GM19455 (cell line): Measurements from ENCODE around the gene CYP27B1.

Source experiments
- ATAC-seq: cut with Tn5 transposase; IDR thresholded peaks from one replicate; pipeline ENCODE4 v1.9.1; 2021; ENCODE audit not compliant: unreplicated experiment

The CYP27B1 gene, protein sequence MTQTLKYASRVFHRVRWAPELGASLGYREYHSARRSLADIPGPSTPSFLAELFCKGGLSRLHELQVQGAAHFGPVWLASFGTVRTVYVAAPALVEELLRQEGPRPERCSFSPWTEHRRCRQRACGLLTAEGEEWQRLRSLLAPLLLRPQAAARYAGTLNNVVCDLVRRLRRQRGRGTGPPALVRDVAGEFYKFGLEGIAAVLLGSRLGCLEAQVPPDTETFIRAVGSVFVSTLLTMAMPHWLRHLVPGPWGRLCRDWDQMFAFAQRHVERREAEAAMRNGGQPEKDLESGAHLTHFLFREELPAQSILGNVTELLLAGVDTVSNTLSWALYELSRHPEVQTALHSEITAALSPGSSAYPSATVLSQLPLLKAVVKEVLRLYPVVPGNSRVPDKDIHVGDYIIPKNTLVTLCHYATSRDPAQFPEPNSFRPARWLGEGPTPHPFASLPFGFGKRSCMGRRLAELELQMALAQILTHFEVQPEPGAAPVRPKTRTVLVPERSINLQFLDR

DNA sequence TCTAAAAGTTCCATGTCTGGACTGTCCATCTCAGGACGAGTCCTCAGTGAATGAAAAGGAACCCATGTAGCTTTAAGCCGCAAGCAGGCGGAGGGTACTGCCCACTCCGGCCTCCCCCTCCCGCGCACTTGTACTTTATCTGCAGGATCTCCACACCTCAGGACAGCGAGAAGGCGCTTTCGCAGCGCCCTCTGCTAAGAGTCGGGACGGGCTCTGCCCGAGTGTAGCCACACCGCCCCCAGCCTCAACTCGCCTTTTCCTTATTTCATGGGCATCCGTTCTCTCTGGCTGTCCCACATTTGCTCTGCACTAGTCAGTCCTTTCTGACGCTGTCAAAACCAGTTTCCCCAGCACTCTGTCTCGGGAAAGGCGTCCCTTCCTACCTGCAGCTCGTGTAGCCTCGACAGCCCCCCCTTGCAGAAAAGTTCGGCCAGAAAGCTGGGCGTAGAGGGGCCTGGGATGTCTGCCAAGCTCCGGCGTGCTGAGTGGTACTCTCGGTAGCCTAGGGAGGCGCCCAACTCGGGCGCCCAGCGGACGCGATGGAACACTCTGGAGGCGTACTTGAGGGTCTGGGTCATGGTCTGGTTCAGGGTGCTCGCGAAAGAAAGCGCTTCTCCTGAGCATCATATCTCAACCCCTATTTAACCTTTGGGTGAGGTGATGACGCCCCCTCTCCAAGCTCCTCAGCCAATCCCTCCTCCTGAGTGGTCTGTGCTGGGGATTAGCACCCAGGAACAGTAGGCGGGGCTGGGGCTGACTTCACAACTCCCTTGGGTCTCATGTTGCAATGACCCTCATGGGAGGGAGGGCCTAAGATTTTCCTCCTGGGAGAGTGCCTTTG lies at the start of gene CYP27B1:
Gene CYP27B1 (minus strand): TSS at position 615 of the 841 bp plus-strand sequence. CDS start 37 bp downstream, at position 578.
- no peak for ATAC-seq

DNA sequence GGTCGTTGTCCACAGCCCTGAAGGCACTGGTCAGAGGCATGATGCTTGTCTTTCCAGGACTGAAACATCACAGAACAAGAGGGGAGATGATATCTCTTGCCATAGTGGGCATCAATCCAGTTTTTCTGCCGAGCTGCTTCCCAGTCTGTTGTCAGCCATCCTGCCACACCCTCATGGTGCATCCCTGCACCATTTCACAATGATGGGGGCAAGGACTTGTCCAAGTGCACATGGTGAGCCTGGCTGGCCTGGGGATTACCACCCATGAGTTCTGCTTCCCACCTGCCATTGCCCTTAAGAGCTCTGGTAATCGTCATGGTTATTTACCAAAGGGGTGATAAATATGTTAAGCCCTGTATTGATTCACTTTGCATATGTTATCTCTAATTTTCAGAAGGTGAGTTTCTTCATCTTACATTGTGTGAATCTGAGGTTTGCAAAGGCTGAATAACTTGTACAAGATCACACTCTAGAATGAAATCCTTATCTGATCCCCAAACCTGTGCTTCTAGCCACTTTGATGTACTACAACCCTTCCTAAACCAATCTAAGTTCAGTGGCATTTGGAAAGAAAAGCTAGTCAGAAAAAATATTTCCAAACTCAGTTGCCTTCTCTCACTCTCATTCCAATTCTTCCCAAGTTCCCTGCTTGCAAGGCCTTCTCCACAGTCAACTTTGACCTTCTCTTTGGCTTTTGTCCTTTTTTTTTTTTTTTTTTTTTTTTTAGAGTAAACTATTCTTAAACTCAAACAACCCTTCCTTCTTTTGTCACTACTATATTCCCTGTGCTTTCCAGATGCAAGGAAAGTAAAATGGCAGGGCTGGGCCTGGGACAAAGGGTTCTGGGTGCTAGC lies 49.4 kb upstream of the CYP27B1 start:
- no peak for ATAC-seq

DNA sequence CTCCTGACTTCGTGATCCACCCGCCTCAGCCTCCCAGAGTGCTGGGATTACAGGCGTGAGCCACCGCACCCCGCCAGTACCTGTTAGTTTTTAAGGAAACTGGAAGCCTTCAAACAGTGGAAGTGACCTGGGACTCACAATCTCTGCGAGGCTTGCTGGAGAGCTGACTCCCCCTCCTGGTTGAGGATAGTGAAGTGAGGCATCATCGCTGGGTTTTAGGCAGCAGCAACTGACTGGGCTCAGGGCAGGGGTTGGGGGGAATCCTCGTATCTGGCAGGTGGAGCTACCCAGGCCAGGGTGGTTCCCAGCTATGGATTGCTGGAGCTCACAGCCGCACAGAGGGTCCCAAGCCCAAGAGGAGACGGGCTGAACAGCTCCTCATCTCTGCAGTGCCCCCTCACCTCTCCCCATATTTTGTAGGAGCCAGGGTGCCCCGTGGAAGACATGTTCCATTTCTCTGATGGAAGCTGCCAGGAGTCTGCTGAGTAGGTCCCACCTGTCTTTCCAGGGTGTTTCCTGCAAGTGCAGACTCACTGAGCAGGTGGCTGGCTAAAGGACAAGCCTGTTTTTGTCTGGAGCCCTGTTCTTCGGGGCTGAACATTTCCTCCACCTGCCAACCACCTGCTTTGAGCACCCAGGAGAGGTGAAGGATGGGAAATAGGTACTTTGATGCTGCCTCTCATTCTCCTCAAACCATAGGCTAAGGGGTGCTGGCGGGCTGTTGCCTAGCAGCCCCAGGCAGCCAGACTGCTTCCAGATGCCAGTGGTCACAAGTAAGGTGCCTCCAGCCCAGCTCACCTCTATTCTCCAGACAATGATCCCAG lies 48.5 kb upstream of the CYP27B1 start:
- no peak for ATAC-seq

DNA sequence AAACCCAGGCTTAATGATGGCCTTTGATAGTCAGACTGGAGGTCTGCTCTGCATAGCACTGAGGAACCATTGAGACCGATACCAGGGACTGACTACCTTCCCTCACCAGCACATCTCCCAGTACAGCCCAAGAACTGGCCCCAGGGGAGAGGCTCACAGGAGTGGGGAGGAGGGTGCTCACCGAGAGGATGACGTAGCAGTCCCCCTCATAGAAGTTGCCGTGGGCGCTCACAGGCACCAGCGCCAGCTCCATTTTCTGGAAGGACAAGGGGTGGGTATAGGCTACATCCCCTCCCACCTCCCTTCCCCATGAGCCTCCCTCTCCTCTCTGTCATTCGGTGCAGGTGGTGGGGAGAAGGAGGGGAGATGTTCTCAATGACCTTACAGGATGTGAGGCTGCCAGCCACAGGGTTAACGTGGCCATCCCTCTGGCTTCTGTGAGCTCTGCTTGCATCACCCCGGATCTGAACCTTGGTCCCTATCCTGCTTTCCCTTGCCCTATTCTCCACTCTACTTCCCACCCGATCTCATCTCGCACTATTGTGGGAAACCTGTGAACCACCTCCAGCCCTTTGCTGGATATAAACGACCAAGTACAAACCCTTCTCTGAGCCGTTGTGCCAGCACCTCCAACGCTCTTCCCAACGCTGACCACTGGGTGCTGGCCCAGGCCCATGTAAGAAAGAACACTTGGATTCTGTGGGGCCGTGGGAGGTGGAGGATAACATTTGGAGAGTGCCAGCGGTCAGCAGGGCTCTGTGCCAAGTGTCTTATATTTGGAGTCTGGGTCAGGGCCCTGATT lies 47.3 kb upstream of the CYP27B1 start:
- no peak for ATAC-seq

DNA sequence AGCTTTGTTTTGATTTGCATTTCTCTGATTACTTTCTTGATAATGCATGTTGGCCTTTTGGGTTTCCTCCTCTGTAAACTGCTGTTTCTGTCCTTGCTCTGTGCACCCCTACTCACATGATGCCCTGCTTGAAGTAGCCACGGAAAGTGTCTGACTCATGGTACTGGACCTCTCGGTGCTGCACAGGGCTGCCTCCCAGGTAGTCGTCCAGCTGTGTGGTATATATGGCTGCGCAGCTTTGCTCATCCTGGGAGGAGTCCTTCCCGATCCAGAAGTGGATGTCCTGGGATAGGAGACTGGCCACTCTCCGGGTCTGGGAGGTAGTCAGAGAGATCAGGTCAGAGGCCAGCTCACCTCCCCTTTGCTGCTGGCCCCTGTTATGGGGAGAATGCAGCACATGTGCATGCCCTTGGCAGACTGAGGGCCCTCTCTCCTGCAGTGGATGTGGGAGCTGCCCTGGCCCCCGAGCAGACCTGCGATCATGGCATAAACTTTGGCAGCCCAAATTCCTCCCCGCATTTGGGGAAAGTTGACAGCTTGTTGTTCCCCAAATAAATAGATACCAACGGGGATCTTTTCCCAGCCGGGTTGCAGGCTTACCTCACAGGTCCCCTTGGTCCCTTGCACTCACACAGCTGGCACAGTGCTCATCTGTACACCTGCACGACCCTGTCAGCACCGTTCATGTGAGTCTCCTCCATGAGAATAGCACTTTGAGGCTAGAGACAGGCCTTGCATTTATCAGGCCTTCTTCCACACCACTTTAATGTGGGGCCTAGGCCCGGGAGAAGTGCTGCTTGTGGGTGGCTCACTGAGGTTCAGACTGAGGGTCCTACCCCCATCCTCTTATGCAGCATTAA lies 46.5 kb upstream of the CYP27B1 start:
- ATAC-seq = no peak

DNA sequence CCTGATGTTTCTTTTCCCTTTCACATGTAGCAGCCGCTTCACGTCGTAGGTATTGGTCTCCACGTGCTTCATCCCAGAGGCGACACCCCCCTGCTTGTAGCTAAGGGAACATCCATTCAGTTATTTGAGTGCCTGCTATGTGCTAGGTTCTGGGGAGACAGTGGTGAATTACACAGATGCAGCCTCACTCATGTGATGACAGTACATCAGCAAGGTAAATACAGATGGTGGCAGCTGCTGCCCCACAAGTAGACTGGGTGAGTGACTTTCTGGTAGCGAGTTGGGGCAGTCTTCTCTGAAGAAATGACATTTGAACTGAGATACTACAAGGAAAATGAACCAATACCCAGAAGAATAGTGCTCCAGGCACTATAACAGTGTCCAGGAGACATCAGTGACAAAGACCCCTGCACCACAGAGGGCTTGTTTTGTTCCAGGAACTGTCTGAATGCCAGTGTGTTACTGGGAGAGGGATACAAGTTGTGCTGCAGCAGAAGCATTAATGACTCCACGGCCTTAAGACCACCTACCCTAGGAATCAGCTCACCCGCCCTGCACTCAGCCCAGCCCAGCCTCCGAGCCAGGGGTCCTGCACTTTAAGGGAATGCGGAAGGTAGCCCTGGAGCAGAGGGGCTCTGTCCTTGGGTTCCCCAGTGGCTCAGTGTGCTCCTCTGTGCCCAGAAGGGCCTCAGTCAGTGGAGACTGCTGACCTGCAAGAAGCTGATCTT lies 44.3 kb upstream of the CYP27B1 start:
- ATAC-seq = no peak

DNA sequence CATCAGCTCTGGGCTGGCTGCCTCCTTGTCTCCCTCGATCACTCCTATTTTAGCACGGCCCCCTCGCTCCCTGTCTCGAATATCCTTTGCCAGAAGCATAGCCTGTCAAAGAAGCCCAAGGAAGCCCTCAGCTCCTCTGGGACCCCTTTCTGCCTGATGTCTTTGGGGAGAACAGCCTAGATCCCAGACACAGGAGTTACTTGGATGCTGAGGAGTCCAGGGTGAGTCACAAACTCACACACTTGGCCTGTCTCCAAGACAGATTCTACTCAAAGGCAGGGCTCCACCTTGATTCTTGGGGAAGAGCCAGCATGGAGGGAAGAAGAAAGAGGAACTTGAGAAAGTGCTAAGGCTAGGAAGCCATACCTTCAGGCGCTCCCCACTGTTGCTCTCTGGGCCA lies 43.6 kb upstream of the CYP27B1 start:
- no peak for ATAC-seq

DNA sequence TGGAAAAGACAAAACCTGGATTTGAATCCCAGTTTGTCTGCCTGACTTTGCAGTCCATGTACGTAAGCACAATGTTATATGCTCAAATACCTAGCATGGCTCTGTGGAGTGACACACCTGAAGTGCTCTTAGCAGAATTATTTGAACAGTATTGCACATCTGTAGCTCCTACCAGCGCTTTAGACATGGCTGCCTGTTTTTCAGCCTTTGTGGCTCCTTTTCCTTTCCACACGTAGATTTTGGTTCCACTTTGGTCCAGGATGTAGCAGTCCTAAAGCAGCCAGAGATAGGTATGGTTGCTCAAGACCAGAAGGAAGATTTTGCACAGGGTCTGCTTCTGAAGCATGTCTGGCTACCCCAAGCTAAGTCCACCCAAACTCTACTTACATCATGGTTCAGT lies 42.5 kb upstream of the CYP27B1 start:
- ATAC-seq = no peak

DNA sequence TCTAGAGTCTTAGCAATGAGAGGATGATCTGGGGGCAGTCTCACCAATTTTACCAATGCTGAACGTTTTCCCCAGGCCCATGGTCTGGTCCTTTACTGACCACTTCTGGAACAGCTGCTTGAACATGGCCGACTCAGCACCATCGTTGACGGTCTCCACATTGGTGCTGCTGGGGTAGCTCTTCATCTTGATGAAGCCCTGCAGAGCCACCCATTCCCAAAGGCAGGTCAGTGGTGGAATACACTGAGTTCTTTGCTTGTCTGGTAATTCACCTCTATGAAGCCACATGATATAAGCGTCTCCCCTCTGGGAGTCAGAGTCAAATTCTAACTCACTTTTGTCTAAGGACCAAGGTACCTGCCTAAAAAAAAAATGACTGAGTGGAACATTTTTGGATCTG lies 41.5 kb upstream of the CYP27B1 start:
- ATAC-seq = no peak

DNA sequence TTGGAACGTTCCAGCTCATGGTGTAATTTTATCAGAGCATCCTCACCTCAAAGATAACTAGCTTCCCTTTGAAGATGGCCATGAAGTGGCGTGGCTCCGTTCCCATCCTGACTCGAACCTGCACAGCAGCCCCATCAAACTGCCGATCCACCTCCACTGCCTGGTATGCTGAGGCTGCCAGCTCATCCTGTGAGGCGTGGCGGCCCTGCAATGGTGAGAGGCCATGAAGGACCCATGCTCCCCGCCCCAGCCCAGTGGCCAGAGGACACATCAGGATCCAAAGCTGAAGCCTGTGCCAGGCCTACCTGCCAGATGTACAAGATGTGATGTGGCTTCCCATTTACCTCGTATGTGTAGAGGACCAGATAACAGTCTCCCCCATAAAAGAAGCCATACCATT lies 40.4 kb upstream of the CYP27B1 start:
- ATAC-seq = no peak

DNA sequence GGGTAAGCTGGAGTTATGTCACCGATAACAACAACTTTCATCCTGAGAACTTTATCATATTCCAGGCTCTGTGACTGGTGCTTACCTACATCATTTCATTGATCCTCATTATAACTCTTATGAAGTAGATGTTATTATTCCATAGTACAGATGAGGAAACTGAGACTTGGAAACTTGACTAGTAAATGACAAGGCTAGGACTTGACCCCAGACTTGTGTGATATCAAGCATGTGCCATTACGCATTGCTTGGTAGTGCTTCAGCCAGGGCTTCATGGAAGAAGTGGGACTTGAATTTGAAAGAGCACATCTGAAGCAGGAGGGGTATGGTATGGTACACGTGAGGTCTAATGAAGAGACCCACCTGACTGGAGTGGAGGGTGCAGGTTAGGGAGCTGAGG lies 39.8 kb upstream of the CYP27B1 start:
- no peak for ATAC-seq

DNA sequence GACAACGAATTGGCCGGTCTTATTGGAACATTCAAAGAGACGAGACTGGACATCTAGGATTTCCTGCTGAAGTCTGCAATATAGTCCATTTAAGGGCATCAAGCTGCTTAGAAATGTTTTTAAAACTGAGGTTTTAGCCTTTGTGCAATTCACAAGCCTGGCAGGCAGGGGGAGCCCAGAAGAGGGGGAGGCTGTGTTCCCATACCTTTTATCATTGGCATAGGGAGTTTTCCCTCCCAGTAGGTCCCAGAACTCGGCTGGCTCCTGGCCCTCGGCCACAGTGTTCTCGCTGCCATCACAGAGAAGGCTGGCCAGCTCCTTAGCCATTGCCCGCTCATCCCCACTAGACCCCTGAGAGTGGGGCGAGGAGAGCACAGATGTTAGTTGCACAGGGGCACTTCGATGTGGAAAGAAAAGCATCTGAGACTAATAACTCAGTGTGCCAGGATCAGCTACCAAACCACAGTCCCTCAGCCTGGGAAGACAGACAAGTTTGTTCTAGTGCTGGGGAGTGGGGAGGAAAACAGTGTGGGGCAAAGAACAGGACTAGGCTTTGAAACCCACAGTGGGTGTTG lies 36.5 kb upstream of the CYP27B1 start:
- no peak for ATAC-seq

DNA sequence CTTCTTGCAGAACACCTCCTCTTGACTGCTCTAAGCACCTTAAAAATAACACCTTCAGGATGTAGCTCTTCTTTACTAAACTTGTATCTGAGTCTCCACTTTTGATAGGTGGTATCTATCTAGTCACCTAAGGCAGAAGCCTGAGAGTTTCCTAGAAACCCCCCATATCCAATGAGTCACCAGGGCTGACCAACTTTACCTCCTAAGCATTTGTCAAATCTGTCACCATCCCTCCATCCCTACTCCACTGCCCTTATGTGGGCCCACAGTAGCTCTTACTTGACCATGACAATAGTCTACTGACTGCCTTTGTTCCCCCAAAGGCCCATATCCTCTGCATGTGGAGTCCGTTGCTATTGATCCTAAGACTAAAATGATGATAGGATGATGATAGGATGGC lies 35.7 kb upstream of the CYP27B1 start:
- no peak for ATAC-seq

DNA sequence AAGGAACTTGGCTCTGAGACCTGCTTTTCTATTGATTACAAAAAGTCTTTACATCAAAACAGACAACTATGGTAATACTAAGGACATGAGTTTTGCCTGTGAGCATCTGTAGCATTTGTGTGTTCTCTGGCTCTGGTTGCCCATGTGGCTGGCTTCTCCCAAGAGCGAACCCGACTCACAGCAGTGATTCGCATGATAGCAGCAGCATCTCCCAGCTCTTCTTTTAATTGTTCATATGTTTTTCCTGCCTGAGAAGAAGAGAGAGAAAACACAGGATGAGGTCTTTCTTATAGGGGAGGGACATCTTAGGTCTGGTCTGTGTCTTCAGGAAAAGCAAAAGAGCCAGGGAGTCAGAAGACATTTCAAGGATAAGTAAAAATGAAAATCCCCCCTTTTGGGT lies 34.1 kb upstream of the CYP27B1 start:
- ATAC-seq = no peak

DNA sequence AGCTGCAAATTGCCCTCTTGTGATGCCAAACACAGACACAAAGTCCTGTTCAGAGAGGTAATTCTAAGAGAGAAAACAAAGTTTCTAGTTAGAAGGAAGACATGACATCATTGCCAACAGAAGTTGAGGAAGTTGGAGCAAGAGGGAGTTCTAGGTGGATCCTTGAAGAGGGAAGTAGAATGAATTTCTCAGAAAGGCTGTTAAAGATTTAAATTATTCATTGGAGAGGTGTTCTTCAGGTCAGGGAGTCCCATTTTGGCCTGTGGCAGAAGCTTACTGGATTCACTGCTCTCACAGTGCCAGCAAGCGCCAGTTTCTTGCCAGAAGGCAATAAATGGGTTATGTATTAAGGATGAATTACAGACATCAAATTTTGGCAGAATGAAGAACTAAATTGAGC lies 31.1 kb upstream of the CYP27B1 start:
- ATAC-seq = no peak

DNA sequence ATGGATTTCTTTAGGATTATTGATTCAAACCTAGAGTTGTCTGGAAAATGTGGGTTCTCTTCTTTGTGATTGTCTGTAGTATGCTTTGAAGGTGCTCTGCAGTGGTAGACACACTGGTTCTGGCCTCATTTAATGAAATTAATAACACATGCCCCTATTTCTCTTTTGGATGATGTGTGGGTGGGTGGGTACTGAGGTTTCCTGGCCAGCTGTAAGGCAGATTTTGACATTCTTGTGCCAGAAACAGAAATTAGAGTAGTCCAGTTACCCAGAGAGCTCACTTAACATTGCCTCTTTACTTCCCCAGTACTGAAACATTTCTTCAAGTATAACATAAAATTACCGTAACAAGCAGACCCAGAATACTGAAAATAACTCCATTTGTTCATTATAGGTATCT lies 30.1 kb upstream of the CYP27B1 start:
- no peak for ATAC-seq

DNA sequence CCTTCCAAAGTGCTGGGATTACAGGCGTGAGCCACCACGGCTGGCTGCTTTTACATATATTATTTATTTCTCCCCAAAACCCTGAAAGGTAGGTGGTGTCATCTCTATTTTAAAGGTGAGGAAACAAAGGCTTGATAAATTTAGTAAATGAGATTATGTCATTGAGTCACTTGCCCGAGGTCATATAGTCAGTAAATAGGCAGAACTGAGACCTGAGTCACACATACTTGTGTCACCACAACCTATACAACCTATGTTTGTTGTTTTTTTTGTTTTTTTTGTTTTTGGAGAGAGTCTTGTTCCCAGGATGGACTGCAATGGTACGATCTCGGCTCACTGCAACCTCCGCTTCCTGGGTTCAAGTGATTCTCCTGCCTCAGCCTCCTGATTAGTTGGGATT lies 28.5 kb upstream of the CYP27B1 start:
- no peak for ATAC-seq

DNA sequence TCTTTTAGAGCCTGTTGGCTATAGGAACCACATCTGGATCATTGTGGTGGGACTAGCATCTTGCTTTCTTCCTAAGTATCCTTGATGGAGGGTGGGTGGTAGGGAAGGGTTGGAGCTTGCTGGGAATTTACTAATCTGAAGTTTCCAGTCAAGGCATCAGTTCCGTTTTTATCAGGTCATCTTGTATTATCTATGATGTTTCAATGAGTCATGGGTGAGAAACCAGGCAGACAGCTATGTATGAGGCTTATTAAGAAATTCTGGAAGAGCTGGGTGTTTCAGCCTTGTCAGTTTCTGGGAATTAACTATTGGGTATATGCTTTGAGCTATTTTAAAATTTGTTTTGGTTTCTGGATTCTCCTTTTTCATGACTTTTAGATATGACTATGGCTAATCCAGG lies 27.0 kb upstream of the CYP27B1 start:
- no peak for ATAC-seq
